ENCODE results near the gene ARF1. TPM values are rescaled to one million over a fixed set of nuclear protein-coding genes. Genes with fewer than 3 reads are reported as not detected.

Gene ARF1
- total and polyA plus RNA-seq, 2 of the 13 experiments (the other 11 are each of a cell fraction or from before 2014, with no cell fraction given) = 186 to 327 TPM

DNA sequence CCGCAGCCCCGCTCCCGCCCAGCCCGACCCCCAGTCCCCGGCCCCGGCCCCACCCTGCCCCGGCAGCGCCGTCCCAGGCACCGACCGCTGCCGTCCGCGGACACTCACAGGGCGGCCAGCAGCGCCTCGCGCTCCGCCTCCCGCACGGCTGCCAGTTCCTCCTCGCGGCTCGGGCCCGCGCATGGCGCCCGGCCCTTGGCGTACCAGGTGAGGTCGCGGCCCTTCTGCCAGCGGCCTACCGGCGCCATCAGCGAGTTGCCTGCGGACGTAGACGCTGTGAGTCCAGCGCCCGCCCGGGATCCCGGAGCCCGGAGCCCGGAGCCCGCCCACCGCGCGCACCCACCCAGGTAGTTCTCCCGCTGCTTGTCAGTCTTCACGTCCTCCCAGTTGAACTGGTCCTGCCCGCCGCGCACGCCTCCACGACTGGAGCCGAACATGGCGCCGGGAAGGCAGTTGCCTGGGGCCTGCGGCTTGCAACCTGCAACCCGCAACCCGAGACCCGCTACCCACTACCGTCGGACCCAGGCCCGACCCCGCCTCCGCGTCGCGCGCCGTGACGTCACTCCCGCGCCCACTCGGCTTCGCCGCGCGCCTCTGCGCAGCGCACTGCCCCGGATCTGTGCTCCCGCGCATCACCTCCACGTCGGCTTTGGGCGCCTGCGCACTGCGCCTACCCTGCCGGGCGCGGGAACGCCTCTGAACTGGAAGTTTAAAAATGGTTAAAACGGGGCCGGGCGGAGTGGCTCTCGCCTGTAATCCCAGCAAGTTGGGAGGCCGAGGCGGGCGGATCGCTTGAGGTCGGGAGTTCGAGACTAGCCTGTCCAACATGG, 20.5 kb downstream of the ARF1 start, which contains the start of gene C1orf35 (continued):
- TF ChIP-seq ZHX1 (CRISPR knock-in tag; IDR thresholded peaks at IDR 0.05; ENCODE audit: low read depth) (peak; percentile 95), YEATS4 (CRISPR knock-in tag; IDR thresholded peaks at IDR 0.05; ENCODE audit: borderline replicate concordance) (peak; percentile 90), REXO4 (CRISPR knock-in tag; IDR thresholded peaks at IDR 0.05; ENCODE audit: borderline replicate concordance) (no peak), BHLHE40 (IDR thresholded peaks at IDR 0.05; ENCODE audit: low read length) (no peak), HHEX (CRISPR knock-in tag; IDR thresholded peaks at IDR 0.05) (no peak), KIAA2018 (CRISPR knock-in tag; IDR thresholded peaks at IDR 0.05; ENCODE audit: borderline replicate concordance) (no peak), NRL (CRISPR knock-in tag; IDR thresholded peaks at IDR 0.05; ENCODE audit: borderline replicate concordance) (peak; percentile 75), NPAS2 (CRISPR knock-in tag; IDR thresholded peaks at IDR 0.05; ENCODE audit: borderline replicate concordance) (no peak), ZNF121 (CRISPR knock-in tag; IDR thresholded peaks at IDR 0.05) (peak; percentile 25; the same call in 1 of the 2 replicates), MEF2D (CRISPR knock-in tag; IDR thresholded peaks at IDR 0.05) (peak; percentile 40; the same call in 1 of the 2 replicates)
- TF ChIP-seq, protein P1, sequence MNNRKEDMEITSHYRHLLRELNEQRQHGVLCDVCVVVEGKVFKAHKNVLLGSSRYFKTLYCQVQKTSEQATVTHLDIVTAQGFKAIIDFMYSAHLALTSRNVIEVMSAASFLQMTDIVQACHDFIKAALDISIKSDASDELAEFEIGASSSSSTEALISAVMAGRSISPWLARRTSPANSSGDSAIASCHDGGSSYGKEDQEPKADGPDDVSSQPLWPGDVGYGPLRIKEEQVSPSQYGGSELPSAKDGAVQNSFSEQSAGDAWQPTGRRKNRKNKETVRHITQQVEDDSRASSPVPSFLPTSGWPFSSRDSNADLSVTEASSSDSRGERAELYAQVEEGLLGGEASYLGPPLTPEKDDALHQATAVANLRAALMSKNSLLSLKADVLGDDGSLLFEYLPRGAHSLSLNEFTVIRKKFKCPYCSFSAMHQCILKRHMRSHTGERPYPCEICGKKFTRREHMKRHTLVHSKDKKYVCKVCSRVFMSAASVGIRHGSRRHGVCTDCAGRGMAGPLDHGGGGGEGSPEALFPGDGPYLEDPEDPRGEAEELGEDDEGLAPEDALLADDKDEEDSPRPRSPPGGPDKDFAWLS (CRISPR knock-in tag; IDR thresholded peaks at IDR 0.05; ENCODE audit: borderline replicate concordance) = 0 out of 2 replicates have a peak, but pooled peaks have one; percentile 74
